ENCODE measurements around the gene RAD51. TPM values are rescaled to one million over a fixed set of nuclear protein-coding genes. Genes with fewer than 3 reads are reported as not detected.

RAD51 gene
- 28.1 and 29.8 TPM in 2 replicates for total RNA-seq (2014; rRNA removed; shearing (Covaris generic))

DNA sequence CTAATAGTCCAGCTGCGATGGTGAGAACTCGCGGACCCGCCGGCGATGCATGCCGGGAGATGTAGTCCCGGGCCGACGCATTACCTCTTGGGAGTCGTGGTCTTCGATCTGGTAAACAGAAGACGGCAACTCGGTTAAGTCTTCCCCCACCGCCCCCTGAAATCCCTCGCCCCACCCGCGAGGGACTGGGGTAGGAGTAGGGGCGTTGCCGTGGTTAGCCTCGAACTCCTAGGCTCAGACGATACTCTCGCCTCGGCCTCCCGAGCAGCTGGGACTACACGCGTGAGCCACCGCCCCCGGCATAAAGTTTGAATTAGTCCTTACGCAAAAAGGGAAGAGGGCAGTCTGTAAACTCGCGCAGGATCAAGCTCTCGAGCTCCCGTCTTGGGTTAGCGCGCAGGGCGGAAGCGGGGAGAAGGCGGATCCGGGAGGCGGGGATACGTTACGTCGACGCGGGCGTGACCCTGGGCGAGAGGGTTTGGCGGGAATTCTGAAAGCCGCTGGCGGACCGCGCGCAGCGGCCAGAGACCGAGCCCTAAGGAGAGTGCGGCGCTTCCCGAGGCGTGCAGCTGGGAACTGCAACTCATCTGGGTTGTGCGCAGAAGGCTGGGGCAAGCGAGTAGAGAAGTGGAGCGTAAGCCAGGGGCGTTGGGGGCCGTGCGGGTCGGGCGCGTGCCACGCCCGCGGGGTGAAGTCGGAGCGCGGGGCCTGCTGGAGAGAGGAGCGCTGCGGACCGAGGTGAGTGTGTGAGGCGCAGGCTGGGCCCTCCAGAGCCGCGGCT is at the start of gene RAD51:
Gene RAD51 (plus strand): TSS at position 487 of the 781 bp plus-strand sequence. CDS start 3,585 bp downstream, outside the sequence.

DNA sequence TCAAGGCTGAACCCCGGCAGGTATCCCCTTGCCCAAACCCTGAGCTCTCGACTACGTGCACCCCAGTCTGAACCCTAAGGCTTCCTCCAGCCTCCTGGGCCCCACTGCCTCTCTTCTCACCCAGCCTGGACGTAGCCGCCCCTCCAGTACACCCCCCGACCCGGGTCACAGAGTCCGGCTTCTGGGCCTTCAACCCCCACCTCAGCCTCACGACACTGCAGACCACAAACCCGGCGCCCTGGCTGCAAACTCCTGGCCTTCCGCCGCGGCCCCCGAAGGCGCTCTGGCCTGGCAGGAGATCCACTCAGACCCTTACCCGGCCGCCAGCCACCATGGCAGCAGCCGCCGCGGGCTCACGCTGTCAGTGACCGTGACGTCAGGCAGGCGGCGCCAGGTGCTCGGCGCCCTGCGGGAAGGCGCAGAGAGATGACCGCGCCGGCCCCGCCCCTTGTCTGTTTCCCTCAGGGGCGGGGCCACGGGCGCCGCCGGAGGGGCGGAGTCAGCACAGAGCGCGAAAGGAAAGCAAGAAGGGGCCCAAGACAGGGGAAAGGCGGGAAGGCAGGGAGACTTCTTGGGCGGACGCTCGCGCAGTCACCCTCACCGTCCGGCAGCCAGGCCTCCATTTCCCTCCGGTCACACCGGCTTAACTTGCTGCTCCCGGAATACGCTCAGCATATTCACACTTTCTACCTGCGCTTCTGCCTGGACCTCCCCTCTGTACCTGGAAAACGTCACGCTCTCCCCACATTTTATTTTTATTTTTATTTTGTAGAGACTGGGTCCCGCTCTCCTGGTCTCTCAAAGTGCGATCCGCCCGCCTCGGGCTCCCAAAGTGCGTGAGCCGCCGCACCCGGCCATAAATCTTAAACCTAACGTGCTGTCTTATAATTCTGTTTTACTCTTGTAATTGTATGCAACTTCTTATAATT is 60.2 kb downstream of the RAD51 start, which contains the start of gene RMDN3:
Gene RMDN3 (minus strand): TSS at position 372 of the 929 bp plus-strand sequence. CDS start 471 bp downstream, outside the sequence.

DNA sequence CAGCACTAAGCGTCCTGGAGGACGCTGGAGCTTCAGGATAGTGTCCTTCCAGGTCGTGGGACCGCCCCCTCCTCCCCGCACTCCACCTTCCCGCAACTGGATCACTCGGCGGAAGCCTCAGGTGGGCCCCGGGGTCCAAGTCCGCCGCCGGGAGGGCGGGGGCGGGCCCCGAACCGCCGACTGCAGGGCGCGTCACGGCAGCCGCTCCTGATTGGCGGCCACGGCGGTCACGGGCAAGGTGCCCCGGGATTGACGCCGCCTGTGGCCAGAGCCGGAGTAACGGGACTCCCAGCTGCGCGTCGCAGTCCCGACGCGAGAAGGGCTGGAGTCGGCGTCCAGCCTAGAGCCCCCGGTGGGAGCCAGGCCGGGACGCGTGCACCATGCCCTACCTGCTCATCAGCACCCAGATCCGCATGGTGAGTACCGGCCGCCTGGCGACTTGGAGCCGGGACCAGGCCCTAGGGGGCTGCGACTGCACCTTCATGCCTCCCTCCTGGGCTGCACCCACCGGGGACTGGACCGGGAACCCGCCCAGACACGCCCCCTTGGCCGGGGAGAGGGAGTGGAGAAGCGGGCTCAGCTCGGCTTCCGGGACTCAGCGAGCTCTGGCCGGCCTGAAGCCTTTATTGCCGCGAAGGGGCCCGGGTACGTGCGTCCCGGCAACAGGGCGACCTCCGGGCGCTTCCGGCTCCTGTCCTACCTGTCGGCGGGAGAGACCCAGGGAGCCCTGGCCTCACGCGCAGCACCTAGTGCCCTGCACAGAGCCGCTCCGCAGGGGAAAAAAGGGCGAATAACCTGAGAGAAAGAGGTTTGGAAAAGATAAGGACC is 69.0 kb downstream of the RAD51 start, which contains the start of gene GCHFR:
Gene GCHFR (plus strand): TSS at position 268 of the 828 bp plus-strand sequence. CDS start 113 bp downstream, at position 381.

DNA sequence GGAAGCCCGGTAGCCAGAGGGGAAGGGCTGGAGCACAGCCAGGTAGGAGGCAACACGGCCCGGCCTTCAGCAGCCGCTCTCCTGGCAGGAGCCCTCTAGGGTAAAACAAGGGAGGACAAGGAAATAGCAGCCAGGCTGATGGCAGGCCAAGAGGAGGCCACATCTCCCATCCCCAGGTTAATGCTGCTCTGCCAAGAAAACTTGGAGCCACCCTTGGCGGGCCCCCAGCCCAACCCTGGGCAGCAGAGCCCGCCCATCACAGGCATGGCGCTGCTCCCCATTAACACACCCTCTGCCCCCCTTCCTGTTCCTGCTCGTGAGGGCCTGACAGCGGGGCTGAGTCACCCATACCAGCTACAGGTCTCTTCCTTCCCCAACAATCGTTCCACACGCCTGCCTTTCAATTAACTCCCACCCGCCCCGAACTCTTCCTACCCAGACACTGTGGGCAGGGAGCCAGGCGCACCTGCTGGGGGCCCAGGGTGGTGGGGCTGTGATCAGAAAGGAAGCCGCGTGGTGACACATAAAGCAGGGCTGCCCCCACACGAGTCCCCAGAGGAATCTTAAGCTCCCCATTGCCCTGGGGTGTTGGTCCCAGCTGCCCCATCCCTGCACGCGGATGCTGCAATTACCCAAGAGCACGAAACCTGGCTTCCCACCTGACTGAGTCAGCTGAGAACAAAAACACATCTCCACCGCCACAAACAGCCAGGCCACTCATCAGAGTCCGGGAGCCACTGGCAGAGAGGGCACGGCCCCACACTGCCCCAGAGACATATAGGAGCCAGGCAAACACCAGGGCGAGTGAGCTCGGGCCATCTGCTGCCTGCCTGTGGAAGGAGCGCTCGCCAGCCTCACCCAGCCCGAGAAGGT is 74.5 kb downstream of the RAD51 start, which contains the start of gene C15orf62:
Gene C15orf62 (plus strand): TSS at position 707 of the 873 bp plus-strand sequence. CDS start 516 bp downstream, outside the sequence.

Small RNA genes lying within 50 kb of the gene (small RNA-seq; reads per million reads assigned to genes)
- not detected for gene SUMO2P15

Other genes starting within 250 kb of the RAD51 start
- 18.4 and 22.0 TPM in 2 replicates for gene CHST14, start 224.2 kb upstream of the RAD51 start, total RNA-seq (2014; rRNA removed; shearing (Covaris generic))
- gene CCDC32, start 130.1 kb upstream of the RAD51 start, total RNA-seq (2014; rRNA removed; shearing (Covaris generic)): 8.9 and 10.5 TPM in 2 replicates
- gene RPUSD2, start 125.9 kb upstream of the RAD51 start, total RNA-seq (2014; rRNA removed; shearing (Covaris generic)): 28.7 and 32.2 TPM in 2 replicates
- gene KNL1, start 100.9 kb upstream of the RAD51 start, total RNA-seq (2014; rRNA removed; shearing (Covaris generic)): 25.2 and 26.9 TPM in 2 replicates
- 20.3 and 23.7 TPM in 2 replicates for gene RMDN3, start 60.1 kb downstream of the RAD51 start, total RNA-seq (2014; rRNA removed; shearing (Covaris generic))
- 29.0 and 31.7 TPM in 2 replicates for gene GCHFR, start 68.9 kb downstream of the RAD51 start, total RNA-seq (2014; rRNA removed; shearing (Covaris generic))
- gene C15orf62, start 74.8 kb downstream of the RAD51 start, total RNA-seq (2014; rRNA removed; shearing (Covaris generic)): 0.49 and 0.88 TPM in 2 replicates
- 26.9 and 28.2 TPM in 2 replicates for gene ZFYVE19, start 111.9 kb downstream of the RAD51 start, total RNA-seq (2014; rRNA removed; shearing (Covaris generic))
- gene DNAJC17, start 112.3 kb downstream of the RAD51 start, total RNA-seq (2014; rRNA removed; shearing (Covaris generic)): 61.7 and 79.5 TPM in 2 replicates
- gene PPP1R14D, start 133.5 kb downstream of the RAD51 start, total RNA-seq (2014; rRNA removed; shearing (Covaris generic)): not detected in 2 replicates
- 1.6 and 2.5 TPM in 2 replicates for gene SPINT1, start 148.9 kb downstream of the RAD51 start, total RNA-seq (2014; rRNA removed; shearing (Covaris generic))
- gene RHOV, start 179.1 kb downstream of the RAD51 start, total RNA-seq (2014; rRNA removed; shearing (Covaris generic)): 3.7 and 5.9 TPM in 2 replicates
- gene VPS18, start 199.3 kb downstream of the RAD51 start, total RNA-seq (2014; rRNA removed; shearing (Covaris generic)): 23.5 and 29.8 TPM in 2 replicates
- gene DLL4, start 234.2 kb downstream of the RAD51 start, total RNA-seq (2014; rRNA removed; shearing (Covaris generic)): 0.21 TPM in 1 of 2 replicates, not detected in the other